NK-92 (cell line): ENCODE data around the gene NCOA5.

ENCODE experiments used
- DNase-seq: peaks from one replicate; lab custom pipeline; 2025; ENCODE audit not compliant: unreplicated experiment; lab: John Stamatoyannopoulos, UW

NCOA5 gene

DNA sequence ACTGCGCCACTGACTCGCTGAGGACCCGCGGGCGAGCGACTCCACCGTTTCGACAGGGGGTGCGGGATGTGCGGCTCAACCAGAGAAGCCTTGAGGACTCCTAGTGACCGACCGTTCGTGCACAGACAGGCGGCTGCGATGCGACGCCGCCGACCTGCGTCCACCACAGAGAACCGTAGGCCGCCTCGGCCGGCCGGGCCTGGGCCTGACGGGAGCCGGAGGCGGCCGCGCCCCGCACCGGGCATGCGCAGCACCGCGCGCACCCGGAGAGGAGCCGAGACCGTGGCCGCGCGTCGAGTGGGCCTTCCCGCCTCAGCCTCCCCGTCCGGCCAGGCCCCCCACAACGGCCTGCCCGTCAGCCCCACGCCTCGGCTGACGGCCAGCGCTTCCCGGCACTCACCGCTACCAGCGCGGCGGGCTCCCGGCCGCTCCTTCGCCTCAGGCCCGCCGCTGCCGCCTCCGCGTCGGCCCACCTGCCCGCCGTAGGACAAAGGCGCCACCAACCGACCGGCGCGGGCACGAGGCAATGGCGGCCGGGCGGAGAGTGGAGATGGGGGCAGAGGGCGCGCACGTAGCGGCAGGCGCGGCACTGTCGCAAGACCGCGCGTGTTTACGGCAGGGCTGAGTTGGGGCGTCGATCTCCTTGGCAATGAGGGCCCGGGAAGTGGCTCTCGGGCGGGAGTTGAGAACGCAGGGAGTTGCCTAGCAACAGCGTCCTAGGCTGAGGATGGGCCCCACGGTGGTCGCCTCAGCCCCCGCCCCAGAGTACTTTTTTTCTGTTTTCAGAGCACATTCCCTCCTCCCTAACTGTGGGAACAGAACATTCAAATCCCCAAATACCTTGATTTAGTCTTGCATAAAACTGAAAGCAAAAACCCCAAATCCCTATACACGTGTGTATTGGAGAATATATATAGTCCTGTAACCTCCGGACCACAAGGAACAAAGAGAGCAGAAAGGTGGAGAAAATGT is at the start of gene NCOA5:
Gene NCOA5, minus strand, starts transcription at position 546 of the 972 bp plus-strand sequence. CDS start 10,538 bp downstream, outside the sequence.
- DNase-seq = peak; percentile 62

DNA sequence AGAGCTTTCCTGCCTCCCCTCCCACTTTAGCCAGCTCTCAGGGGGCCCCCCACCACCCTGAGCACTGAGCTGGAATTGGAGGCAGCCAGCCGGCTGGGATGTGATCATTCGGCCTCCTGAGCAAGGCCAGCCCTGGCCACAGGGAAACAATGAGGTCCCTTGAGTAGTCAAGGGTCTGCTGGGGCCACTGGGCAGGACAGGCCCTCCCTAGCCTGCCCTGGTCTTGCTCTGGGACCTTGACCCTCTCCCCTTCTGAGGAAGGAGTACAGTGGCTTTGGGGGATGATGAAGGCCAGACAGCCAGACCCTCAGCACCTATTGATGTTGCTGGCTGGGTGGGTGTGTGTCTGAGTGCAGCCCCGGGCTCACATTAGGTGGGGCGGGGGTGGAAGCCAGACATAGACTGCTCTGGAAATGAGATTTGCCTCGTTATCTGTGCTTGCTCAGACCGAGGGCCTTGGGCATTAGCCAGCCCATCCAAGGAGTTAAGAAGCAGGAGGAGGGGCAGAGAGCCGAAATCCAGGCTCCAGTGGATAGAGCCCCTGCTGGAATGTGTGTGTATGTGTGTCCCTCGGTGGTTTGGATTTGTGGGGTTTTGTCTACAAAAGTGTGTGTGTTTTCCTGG is 49.6 kb upstream of the NCOA5 start:
- no peak for DNase-seq

DNA sequence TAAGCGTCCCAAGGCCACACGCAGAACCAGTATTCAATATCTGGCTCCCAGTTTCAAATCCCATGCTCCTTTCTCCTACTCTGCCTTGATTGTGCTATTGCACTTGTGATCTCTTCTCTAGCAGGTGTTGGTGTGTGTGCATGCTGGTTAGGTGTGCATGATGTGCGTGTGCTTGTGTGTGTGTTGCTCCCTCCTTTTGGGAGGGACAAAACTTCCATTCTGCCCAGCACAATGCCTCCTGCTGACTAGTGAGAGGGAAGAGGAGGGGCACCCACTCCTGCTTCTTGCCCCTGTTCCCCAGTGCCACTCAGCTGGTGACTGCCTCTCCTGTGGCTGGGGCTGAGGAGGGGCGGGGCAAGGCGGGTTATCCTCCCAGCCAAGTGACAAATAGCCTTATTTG is 48.1 kb upstream of the NCOA5 start:
- no peak for DNase-seq

DNA sequence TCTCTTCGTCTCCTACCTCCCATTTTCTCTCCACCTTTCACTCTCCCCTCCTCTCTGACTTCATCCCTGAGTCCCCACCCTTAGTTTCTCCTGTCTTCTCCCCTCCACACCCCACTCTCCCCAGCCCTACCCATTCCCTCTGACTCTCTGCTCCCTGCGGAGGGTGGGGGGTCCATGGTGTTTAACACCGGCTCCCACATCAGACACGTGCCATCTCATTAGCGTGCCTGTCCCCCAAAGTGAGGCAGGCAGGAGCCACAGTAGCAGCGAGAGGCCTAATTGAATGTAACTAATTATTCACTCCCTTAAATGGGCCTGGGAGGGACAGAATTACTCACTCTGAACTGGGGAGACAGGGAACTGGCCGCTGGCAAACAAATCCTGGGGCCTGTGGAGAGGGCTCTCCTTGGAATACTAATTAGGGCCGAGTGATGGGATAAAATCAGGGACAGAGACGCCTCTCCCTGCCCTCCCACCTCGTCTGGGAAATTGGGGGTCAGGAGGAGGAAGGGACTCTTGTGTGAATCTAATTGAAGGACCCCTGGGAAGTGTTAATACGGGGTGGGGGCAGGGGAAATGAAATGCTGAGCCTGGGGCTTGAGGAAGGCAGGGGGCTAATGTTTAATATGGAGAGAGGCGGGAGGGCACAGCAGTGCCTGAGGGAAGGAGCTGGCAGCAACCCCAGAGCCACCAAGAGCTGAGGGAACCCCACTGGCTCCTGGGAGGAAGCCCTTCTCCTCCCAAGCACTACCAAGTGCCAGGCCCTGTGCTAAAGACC is 46.3 kb upstream of the NCOA5 start:
- no peak for DNase-seq

DNA sequence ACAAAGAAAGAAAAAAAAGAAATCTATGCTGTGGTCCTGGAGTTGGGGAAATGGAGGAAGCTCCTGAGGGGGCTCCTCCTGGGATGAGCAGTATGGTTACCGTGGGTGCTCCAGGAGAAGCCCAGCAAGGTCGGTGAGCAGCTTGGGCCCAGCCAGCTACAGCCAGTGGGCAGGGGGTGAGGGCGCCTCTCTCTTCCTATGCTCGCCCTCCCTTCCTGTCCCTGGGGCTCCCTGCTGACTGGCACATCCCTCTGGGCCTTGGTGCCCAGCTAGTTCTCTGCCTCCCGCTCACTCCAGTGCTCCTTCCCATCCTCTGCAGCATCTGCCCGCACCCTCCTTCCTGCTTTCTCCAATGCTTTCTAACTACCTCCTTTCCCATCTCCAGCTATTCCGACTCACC is 45.0 kb upstream of the NCOA5 start:
- DNase-seq = no peak

DNA sequence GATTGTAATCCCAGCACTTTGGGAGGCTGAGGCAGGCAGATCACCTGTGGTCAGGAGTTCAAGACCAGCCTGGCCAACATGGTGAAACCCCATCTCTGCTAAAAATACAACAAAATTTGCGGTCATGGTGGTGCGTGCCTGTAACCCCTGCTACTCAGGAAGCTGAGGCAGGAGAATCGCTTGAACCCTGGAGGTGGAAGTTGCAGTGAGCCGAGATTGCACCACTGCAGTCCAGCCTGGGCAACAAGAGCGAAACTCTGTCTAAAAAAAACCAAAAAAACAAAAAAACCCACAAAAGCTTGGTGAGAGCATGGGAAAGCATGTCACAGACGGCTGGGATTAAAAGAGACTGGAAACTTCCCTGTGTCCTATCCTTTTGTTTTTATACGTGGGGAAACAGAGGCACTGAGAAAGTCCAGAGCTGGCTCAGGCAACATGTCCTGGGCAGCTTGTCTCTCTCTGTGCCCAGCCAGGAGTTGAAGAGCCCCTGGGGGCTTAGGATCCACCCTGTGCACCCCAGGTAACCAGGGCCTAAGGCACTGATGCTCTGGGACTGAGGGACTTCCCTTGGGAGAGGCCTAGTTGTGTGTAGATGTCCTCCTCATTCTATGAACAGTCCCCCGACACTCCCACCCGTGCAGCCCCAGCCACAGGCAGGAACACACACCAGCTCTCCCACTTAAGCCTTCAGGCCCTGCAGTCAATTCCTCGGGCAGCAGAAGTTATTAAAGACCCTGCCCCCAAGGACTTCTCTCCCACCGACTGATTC is 44.3 kb upstream of the NCOA5 start:
- DNase-seq = no peak

DNA sequence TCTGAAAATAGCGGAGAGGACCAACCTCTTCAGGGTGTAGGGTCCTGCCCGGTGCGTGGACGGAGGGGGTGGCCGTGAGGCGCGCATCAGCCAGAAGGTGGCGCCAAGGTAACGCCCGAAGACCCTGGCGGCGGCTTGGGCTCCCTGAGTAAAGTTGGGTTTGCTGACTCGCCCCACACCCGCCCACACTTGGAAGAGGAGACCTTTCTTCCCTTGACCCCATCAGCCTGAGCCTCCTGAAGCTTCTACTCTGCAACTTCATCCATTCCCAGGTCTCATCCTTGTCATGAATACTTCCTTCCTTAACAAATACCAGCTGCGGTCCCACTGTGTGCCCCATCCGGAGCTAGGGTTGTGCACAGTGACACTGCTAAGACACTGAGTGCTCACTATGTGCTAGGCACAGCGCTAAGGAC is 43.0 kb upstream of the NCOA5 start:
- DNase-seq = no peak

DNA sequence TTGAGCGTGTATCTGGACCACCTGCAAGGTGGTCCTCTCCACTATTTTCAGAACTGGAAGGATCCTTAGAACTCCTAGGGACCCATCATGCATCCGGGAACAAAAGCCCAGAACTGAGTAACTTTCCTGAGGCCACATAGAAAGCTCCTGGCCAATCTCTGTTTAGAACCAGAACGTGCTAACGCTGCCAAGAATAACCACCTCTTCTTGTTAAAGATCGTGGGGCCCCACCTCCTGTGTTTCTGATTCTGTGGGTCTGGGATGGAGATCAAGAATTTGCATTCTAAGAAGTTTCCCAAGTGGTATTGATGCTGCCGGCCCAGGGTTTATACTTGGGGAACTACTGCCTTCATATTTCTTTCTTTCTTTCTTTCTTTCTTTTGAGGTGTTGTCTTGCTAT is 41.6 kb upstream of the NCOA5 start:
- DNase-seq = no peak

DNA sequence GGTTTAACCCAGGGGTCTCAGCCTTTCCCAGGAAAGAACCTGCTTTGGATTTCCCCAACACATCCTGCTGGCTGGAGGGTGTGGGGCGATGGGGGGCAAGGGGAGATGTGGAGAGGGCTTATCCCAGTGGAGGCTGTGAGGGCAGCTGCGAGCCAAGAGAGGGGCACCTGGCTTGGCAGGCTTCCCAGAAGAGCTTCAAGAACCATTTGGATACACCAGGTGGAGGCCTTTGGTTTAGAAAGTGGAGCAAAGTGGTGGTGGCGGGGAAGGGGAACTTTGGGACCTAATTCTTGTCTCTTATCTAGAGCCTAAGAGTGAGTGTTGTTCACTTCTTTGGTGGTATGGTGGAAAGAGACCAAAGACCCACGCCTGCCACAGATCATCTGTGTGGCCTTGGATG is 40.8 kb upstream of the NCOA5 start:
- no peak for DNase-seq

DNA sequence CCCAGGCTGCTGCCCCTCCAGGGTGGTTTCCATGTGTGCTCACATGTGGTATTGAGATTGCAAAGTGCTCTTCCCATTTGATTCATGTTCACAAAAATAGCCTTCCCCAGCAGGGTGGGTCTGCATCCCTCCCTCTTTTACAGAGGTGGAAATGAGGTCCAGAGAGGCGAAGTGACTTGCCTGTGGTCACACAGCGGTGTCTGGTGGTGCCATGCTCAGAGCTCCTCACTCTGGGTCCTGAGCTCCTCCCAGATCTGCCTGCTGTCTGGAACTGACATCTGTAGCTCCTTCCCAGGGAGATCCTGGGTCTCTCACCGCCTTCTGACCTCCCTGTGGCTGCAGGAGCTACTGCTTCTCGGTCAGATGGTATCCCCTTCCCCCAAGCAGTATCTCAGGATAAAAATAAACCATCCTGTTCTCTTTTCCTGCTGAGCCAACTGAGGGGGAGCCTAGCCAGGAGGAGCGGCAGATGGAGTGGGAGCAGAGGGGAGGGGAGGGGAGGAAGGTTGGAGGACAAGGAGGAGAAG is 40.3 kb upstream of the NCOA5 start:
- DNase-seq = no peak

DNA sequence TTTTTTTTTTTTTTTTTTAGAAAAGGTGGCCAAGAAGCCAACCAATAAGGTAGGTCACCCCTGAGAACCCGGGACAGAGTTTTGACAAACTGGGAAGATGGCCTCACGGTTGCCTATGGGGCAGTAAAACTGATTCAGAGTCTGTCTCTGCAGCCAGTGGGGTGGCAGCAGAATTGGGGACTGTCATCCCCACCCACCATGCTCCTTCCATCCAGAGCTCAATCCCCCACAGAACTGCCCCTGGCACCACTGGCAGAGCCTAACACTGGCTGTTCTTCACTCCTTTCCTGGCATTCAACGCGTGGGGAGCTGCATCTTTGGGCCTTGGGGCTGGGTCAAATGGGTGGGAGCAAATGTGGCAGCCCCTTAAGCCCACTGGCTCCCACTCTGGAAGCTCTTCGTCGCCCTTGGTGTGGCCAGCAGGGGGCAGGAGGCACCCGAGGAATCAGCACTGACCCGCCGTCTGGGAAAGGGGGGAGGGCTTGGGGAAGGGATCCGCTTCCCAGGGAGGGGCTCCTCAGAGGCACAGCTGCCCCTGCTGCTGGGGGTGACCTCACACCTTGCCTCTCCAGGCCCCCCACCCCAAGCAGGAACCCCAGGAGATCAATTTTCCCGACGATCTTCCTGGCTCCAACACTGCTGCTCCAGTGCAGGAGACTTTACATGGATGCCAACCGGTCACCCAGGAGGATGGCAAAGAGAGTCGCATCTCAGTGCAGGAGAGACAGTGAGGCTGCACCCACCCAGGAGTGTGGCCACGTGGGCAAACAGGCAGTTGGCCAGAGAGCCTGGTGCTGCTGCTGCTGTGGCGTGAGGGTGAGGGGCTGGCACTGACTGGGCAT is 38.8 kb upstream of the NCOA5 start:
- DNase-seq = no peak

DNA sequence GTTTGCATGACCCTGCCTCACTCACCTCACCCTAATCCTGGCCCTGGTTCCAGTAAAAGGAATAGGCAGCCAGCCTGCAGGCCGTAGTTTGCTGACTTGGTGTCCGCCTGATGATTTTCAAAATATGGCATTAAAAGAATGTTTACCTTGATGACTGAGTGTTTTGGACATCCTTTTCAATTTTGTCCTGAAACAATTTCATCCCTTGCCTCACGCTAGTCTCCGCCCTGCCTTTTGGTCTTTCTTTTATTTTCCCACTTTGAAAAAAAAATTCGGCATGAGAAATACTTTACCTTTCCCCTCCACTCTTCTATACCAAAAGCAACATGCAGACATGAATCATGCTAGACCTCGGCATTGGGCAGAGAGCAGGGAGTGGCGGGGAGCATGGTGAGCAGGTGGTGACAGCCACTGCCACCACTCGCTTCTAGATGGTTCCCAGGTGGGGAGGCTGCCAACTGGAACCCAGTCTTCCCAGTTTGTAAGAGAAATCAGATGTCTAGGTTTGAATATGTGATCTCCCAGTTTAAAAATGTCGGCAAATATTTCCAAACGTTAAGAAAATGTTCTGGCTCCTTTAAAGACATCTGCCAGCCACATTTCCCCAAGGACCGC is 37.7 kb upstream of the NCOA5 start:
- DNase-seq = no peak

DNA sequence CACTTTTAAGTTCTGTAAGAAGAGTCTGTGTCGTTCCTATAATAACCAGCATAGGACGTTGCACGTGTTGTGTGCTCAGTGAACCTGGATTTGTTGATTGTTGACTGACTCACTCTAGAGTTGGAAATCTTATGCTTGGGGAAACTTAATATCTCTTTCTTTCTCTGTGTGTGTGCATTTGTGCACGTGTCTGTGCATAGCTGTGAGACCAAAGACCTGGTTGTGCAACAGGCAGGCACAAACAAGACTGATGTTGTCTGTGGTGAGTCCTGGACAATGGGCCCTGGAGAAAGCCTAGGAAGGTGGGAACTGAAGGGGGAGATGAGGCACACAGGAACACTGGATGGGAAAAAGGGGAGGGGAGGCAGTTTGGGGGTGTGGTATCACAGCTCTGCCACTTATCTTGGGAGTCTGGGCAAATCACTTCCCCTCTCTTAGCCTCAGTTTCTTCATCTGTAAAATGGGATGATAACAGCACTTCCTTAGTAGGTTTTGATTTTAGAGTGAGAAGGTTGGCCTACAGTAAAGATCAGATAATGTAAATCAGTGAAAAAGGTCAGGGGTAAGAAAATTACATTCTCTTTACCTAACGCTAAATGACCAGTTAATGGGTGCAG is 36.8 kb upstream of the NCOA5 start:
- no peak for DNase-seq

DNA sequence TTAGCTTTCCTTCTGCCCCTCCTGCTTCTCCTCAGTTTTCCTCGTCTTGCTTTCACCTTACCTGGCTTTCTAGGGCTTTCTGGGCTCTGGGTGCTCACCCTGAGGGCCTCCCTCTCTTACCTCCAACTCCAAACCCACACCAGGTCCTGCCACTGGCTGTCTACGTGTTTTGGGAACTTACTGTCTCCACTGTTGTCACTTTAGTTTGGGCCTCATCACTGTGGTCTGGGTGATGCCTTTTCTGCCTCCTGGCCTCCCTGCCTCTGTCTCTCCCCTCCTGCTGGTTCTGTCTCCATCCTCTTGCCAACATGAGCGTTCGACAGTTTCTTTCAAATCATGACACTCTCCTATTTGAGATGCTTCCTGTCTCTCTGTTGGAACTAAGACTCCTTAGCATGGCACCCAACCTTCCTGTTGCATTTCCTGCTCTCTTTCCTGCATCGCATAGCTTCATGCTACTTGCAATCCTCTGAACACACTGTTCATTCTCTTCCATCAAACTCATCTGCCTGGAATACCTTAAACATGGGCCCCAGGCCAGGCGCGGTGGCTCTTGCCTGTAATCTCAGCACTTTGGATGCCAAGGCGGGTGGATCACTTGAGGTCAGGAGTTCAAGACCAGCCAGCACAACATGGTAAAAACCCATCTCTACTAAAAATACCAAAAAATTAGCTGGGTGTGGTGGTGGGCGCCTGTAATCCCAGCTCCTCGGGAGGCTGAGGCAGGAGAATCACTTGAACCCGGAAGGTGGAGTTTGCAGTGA is 33.9 kb upstream of the NCOA5 start:
- no peak for DNase-seq

DNA sequence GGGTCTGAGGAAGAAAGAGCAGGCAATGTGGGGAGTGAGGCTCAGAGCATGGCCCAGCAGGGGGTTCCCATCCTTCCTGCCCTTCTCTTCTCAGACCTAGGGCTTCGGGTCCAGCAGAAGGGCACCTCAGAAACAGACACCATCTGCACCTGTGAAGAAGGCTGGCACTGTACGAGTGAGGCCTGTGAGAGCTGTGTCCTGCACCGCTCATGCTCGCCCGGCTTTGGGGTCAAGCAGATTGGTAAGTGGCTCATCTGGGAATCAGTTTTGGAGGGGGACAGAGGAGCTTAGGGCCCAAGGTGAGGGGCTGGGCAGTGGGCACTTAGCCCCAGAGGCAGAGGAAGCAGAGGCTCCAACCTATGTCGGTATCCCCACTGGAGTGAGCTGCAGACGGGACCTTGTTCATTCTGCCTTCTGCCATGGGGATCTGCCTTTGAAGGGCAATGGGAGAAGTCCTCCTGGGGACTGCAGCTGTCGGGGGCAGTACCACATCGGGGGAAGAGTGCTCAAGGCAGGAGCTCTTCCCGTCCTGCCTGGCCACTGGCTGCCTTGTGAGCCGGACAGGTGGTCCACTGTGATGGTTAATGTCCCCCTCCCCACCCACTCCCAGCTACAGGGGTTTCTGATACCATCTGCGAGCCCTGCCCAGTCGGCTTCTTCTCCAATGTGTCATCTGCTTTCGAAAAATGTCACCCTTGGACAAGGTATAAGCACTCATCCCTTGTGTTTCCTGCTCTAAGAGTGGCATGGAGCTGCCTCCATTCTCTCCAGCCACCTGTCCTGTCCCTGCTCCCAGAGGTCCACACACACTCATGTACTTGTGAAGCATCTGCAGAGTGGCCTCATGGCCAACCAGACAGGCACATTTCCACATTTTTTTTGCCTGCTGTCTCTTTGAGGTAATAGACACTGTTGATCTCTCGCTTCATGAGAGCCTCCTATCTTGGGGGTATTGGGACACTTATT is 33.0 kb upstream of the NCOA5 start:
- no peak for DNase-seq

DNA sequence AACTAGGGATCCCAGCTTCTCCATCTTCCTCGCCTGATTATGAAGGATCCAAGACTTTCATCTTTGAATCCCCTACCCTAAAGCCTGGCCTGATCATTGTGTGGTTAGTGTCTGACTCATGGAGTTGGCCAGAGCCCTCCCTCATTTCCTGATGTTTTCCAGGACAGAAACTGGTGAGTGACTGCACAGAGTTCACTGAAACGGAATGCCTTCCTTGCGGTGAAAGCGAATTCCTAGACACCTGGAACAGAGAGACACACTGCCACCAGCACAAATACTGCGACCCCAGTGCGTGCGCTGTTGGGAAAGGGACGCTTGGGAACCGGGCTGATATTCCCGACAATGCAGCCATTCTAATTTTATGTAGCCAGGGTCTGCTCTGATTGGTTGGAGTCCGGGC is 32.3 kb upstream of the NCOA5 start:
- no peak for DNase-seq
